ENCODE results near the gene ZMIZ1.

The ZMIZ1 gene

DNA sequence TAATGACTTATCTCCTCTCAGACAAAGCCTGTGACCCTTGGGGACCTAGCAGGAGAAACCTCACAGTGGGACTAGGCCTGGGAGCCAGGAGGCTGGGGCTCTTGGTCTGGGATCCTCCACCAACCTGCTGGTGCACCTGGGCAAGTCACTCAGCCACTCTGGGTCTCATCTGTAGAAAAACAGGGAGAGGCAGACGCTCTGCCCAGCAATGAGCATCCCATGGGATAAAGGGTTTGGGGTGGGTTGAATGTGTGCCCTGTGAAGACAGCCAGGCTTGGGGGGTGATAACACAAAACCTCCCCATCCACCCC lies 81.6 kb downstream of the ZMIZ1 start:
- DNase-seq (ENCODE audit: low read depth), result no peak

DNA sequence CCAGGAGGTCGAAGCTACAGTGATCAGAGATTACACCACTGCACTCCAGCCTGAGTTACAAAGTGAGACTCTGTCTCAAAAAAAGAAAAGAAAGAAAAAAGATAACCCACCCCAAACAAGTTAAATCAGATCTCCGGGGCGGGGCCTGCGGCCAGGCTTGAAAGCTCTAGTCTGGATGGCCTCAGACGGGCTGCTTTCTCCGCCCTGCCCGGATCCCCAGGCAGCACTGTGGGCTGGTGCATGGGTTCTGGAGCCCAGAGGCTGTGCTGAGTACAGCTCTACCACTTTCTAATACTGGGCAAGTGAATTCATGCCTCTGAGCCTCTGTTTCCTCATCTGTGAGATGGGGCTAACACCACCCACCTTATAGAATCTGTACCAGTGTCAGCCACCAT lies 83.7 kb downstream of the ZMIZ1 start:
- DNase-seq (ENCODE audit: low read depth), result peak; percentile 73

- DNase-seq (ENCODE audit: low read depth), result no peak
Measured at GRCh38 chr10:79153745-79154144, 85.0 kb downstream of the ZMIZ1 start.

GRCh38 chr10:79155301-79156081 lies 86.7 kb downstream of the ZMIZ1 start:
- DNase-seq (ENCODE audit: low read depth), result peak; percentile 57

DNA sequence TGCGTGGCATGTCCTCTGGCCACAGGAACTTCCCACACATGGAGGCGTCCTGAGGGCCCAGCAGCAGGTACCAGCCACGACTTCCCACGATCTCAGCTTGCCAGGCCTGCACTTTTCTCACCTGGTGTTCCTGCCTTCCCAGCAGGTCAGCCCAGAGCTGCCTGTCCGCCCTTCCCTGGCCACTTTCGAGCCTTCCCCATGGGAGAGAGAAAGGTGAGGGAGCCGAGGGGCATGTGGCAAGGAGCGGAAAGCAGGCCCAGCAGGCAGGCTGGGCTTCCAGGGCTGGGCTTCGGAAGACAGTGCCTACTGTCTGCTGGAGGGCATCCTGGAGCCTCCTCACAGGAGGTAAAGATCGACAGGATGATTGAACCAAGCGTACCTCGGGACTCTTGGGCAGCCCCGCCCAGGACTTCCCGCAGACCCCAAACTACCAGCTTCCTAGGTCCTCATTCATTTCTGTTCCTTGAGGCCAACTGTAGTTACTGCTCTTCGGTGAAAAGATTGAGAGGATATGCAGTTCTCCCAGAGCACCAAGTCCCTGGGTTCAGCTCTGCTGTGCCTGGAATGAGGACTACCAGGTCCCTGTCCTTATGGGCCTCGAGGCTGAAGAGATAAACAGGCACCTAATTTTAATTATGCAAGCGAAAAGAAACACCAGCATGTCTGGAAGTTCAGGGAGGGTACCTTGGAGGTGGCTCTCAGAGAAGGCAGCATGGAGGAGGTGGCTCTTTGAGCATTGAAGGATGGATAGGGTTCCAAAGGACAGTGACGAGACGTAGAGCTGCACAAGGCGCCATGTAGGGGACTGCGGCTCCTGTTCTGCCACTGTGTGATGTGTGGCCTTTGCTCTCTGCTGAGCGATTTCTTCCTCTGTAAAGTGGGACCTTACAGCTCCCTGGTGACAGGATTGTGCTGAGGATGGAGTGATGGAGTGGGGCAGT lies 87.8 kb downstream of the ZMIZ1 start:
- no peak for DNase-seq (ENCODE audit: low read depth)

DNA sequence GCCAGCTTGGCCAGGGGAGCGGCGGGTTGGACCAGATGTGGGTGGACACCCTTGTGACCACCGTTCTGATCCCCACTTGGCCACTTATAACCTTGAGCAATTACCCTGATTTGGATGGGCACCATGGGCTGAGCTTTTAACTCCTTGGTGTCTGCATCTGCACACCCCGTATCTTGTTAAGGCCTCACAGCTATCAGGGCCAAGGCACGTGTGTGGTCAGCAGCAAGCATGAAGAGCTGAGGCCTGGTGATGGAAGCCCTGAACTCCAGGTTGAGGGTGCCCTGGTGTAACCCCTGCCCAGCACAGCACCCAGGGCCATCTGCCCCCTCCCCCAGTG lies 89.2 kb downstream of the ZMIZ1 start:
- DNase-seq (ENCODE audit: low read depth), result peak; percentile 49

DNA sequence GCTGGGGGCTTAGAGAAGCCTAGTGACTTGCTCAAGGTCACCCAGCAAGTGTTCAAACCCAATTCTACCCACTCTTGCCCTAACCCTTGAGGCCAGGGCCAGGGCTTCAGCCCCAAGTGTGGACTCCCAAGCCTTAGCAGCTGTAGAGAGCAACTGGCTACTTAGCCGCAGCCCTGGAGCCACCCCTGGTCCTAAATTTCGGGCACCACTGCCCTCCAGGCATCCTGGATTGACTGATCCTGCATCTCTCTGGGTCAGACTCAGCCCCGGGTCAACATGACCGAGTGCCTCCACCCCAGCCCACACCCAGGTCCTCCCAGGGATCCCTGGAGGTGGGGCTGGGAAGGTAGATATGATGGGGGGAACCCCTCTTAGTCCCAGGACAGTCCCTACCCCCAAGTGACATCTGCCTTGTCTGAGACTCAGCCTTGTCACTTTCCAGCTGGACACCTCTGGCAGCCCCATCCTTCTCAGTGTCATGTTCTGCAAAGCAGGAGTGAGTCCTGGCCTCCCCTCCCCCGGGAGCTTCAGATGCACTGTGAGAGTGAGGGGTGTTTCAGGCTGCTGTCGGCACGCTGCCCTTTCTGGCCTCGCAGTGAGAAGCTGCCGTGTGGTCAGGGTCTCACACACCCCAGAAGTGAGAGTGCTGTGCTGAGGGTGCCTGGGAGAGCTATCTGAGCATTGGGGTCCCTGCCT lies 89.8 kb downstream of the ZMIZ1 start:
- DNase-seq (ENCODE audit: low read depth), result no peak

GRCh38 chr10:79159141-79159651 lies 90.4 kb downstream of the ZMIZ1 start:
- DNase-seq (ENCODE audit: low read depth), result peak; percentile 94

- DNase-seq (ENCODE audit: low read depth), result peak; percentile 85
Measured at GRCh38 chr10:79159785-79160184, 91.0 kb downstream of the ZMIZ1 start.

DNA sequence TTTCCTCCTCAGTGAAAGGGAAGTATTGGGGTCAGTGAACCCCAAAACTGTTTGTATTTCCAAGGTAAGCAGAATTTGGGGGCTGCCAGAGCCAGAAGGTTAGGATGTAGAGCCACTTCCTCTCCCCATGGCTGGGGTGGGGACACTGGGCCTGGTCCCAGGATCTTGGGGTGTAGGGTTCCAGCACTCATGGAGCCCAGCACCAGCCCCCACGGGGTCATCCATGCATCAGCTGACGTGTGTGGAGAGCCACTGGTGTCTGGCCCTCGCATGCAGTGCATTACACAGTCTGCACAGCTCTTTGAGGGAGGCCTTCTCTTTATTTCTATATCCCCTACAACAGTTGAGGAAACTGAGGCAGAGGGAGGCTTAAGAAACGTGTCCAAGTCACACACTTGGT lies 91.4 kb downstream of the ZMIZ1 start:
- DNase-seq (ENCODE audit: low read depth), result no peak

GRCh38 chr10:79161557-79161956 lies 92.8 kb downstream of the ZMIZ1 start:
- DNase-seq (ENCODE audit: low read depth), result no peak

GRCh38 chr10:79162022-79162421 lies 93.3 kb downstream of the ZMIZ1 start:
- no peak for DNase-seq (ENCODE audit: low read depth)

GRCh38 chr10:79162861-79163665 lies 94.3 kb downstream of the ZMIZ1 start:
- peak; percentile 60 for DNase-seq (ENCODE audit: low read depth)

DNA sequence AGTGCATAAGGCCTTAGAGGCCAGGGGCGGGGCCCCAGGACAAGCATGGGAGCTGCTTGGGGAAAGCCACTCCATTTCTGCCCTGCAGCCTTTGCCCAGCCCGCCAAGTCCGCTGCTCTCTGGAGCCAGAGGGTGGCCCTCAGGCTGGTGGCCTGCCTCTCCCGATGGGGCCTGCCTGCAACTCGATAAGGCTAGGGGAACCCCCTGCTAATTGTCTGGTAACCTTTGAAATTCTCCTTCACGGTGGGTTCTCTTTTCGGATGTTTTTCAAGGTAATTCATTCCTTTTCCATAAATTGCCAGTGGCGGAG lies 94.9 kb downstream of the ZMIZ1 start:
- DNase-seq (ENCODE audit: low read depth), result no peak

DNA sequence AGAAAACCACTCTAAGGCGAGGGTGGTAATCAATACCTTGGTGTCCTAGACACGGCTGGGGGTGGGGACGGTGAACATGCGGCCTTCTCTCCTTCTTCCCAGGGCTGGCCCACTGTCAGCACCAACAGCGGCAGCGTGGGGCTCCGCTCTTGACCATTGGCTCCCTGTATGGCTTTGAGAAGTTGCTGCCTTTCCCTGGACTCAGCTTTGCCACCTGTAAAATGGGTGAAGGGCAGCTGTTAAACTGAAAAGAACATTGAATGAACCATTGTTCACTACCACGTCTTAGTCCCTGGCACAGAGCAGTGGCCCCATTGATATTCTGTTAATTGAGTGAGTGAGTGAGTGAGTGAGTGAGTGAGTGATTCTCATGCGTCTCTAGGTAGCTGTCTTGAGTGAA lies 95.3 kb downstream of the ZMIZ1 start:
- no peak for DNase-seq (ENCODE audit: low read depth)

DNA sequence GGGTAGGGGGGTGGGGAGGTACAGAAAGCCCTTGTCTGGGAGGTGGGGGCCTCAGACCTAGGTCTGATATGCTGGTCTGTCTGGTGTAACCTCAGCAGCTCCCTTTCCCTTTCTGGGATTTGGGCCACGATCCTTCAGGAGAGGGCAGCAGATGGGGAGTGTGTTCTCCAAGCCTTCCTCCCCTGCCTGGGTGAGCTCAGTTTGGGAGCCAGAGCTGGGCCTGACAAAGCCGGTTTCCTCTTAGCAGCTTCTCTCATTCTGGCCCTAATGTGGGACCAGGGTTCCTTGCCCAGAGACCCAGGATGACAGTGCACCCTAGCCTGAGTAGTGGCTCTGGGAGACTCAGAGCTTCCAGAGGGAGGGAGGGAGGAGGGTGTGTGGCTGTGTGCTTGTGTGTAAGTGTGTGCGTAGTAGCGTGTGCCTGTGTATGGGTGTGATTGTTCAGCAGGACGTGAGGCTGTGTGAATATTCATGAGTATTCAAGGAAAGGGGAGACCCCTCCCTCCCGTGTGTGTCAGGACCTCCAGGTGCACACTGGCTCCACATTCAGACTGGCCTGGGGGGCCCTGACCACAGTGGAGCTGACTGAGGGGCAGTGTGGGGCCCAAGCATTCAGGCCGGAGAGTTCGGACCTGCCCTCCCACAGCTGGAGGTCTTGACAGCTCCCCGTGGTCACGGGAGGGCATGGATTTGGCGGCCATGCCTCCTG lies 96.5 kb downstream of the ZMIZ1 start:
- DNase-seq (ENCODE audit: low read depth), result no peak

- DNase-seq (ENCODE audit: low read depth), result no peak
Measured at GRCh38 chr10:79166312-79166721, 97.6 kb downstream of the ZMIZ1 start.

- DNase-seq (ENCODE audit: low read depth), result no peak
Measured at GRCh38 chr10:79166741-79167140, 98.0 kb downstream of the ZMIZ1 start.

- DNase-seq (ENCODE audit: low read depth), result no peak
Measured at GRCh38 chr10:79167537-79167936, 98.8 kb downstream of the ZMIZ1 start.

DNA sequence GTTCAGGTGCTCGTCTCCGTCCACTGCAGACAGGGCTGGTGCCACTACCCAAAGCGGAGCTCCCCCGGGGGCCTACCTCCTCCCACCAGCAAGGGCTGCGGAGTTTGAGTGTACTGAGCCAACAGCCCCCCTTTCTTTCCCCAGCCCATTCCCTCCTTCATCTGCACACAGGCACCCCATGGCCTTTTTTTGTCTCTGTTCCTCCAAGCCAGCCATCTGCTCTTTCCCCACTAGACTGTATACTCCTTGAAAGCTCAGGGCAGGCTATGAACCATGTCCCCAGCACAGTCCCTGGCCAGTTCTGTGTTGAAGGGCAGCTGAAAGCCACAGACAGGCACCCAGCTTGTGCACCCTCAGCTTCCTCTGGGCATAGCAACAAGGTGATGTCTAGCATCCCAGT lies 99.4 kb downstream of the ZMIZ1 start:
- DNase-seq (ENCODE audit: low read depth), result no peak

- DNase-seq (ENCODE audit: low read depth), result no peak
Measured at GRCh38 chr10:79170226-79170752, 101.5 kb downstream of the ZMIZ1 start.

Measured in amniotic epithelial cell (primary cell).